ENCODE measurements around the gene NQO2.
A peak's percentile ranks its signal among the peaks of the same experiment; 100 is the strongest.

- TF ChIP-seq CTCF (IDR thresholded peaks at IDR 0.05) = no peak
- TF ChIP-seq POLR2AphosphoS5 (IDR thresholded peaks at IDR 0.05; ENCODE audit: low read depth, low read length) = peak; percentile 46; the same call in 1 of the 2 replicates
- TF ChIP-seq SIN3A (IDR thresholded peaks at IDR 0.05; ENCODE audit: borderline replicate concordance, insufficient read depth, low read depth, low read length) = no peak
- TF ChIP-seq REST (IDR thresholded peaks at IDR 0.05; ENCODE audit: insufficient read depth in 1 of 2, low read depth in 2 of 2, low read length in 1 of 2) = no peak
- TF ChIP-seq TCF7L2 (IDR thresholded peaks at IDR 0.05; ENCODE audit: low read depth, low read length) = 0 out of 2 replicates have a peak, but pooled peaks have one; percentile 33
Observed at GRCh38 chr6:2971420-2972218, 28.1 kb upstream of the NQO2 start, which contains the start of gene SERPINB6.

Data from Panc1 (cell line).